ENCODE measurements around the gene TCOF1. TPM values are rescaled to one million over a fixed set of nuclear protein-coding genes. Genes with fewer than 3 reads are reported as not detected.
"Not testable (repeated sequence)": the region's sequence is repeated elsewhere in the genome, so short reads cannot be mapped to it uniquely, and the experiment has no call there.

The TCOF1 gene
- total RNA-seq, 2 donors from 2014 or later = 17.5 to 18.1 TPM

DNA sequence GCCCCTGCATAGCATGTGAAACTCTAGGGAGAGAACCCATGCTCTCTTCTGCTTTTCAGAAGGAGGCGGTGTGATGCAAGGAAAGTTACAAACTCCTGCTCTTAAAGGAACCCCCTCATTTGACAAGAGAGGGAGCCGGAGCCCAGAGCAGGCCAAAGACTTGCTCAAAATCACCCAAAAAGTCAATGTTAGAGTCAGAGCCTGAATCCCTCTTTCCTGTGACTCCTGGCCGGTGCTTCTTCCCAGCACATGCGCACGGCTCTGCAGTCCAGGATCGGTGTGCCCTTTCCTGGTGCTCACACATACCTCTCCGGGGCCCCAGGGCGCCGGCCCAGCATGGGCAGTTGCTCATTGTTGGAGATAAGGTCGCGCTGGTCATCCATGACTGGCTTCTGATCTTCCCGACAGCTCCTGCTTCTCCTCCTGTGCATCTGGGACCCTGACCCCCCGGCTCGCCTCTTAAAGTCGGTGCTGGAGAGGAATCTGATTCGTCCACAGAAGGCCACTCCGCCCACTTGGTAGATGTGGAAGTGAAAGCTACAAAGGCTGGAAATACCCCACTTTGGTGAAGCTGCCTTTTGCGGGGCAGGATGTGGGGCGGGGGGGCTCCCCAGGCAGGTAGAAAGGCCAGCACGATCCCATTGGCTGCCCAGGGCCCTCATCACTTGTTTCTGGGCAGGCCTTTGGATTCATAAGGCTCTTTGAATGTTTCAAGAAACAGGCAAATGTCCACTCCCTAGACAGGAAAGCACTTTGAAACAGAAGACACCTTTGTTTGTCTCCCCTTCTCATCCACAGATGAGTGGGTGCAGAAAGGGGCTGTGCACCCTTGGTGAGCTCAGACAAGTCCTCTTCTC is 55.0 kb downstream of the TCOF1 start, which contains the start of gene CD74:
Gene CD74, minus strand, starts transcription at position 592 of the 857 bp plus-strand sequence. Its CDS starts 161 bp downstream, at position 431.
- H3K4me1 ChIP-seq = peaks cover 0 to 31% of the 10 kb centered on the region in 2 donors
- peak; percentile 86 for DNase-seq (ENCODE audit: low spot score)
- TF ChIP-seq, protein P1, sequence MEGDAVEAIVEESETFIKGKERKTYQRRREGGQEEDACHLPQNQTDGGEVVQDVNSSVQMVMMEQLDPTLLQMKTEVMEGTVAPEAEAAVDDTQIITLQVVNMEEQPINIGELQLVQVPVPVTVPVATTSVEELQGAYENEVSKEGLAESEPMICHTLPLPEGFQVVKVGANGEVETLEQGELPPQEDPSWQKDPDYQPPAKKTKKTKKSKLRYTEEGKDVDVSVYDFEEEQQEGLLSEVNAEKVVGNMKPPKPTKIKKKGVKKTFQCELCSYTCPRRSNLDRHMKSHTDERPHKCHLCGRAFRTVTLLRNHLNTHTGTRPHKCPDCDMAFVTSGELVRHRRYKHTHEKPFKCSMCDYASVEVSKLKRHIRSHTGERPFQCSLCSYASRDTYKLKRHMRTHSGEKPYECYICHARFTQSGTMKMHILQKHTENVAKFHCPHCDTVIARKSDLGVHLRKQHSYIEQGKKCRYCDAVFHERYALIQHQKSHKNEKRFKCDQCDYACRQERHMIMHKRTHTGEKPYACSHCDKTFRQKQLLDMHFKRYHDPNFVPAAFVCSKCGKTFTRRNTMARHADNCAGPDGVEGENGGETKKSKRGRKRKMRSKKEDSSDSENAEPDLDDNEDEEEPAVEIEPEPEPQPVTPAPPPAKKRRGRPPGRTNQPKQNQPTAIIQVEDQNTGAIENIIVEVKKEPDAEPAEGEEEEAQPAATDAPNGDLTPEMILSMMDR (IDR thresholded peaks at IDR 0.05) = no peak

DNA sequence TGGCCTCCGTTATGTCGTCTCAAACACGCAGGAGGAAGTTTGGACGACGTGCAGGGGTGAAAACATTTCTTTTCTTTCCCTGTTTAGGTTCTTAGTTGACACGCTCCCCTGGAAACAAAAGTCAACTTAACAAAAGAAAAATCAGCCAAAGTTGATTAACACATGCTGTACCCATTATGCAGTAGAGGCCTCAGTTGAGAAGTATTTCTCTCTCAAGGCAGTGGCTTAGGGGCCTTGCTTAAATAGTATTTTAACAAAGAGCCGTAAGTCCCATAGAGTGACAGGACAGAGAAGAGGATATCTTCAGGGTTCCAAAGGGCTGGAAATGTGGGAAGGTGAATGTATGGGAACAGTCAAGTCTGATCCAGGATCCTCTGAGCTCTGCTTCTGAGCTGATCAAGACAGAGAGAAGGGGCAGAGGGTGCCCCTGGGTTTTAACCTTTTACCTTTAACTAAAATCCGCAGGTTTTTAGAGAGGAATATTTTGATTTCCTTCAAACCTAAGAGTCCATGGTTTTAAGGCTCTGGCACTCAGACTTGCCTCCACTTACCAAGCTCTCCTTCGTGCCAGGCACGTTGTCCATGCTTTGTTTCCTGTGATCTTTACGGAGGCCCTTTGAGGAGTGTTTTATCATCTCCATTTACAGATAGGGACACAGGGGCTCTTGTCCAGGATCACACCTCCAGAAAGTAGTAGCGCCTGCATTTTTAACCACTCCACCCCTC is 55.8 kb downstream of the TCOF1 start:
- DNase-seq (ENCODE audit: low spot score) = no peak
- Histone ChIP-seq H3K27ac (peak overlapping the region; percentile 80 to 84), H3K9me3 (no peaks in the 10 kb centered on the region), H3K4me1 (peaks cover 0 to 28% of the 10 kb centered on the region in 2 donors), H3K27me3 (no peaks in the 10 kb centered on the region), H3K36me3 (no peaks in the 10 kb centered on the region), H3K4me3 (peak overlapping the region; percentile 39 to 50)
- TF ChIP-seq, protein P1 (IDR thresholded peaks at IDR 0.05) = no peak

More for the DNA sequence above, 55.0 kb downstream of the TCOF1 start, which contains the start of gene CD74:
- H3K27me3 ChIP-seq = no peaks in the 10 kb centered on the region
- no peaks in the 10 kb centered on the region for H3K9me3 ChIP-seq
- no peaks in the 10 kb centered on the region for H3K36me3 ChIP-seq
- H3K27ac ChIP-seq = peak within 1 kb of the TSS; percentile 80 to 84
- peak within 1 kb of the TSS; percentile 39 to 50 for H3K4me3 ChIP-seq

DNA sequence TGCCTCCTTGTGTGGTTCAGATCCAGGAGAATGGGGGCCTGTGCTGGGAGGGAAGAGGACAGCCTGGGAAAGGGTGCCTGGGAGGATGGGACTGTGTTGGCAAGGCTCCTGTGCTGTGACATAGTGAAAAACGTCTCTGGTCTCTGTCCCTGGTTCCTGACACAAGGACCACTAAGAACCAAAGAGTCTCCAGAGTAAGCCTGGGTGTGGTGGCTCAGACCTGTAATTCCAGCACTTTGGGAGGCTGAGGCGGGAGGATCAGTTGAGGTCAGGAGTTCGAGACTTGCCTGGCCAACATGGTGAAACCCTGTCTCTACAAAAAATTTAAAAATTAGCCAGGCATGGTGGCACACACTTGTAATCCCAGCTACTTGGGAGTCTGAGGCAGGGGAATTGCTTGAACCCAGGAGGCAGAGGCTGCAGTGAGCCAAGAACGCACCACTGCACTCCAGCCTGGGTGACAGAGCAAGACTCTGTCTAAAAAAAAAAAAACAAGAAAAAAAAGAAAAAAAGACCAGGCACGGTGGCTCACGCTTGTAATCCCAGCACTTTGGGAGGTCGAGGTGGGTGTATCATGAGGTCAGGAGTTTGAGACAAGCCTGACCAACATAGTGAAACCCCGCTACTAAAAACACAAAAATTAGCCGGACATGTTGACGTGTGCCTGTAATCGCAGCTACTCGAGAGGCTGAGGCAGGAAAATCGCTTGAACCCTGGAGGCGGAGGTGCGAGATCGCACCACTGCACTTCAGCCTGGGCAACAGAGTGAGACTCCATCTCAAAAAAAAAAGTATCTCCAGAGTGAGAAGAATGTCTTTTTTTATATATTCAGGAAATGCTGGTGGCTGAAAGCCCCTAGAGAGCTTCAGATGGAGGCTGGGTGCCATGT is 56.6 kb downstream of the TCOF1 start:
- peak overlapping the region; percentile 80 to 84 for H3K27ac ChIP-seq
- not testable (repeated sequence) for H3K27me3 ChIP-seq; H3K9me3 ChIP-seq; DNase-seq (ENCODE audit: low spot score); H3K36me3 ChIP-seq; H3K4me3 ChIP-seq
- H3K4me1 ChIP-seq = peaks cover 0 to 20% of the 10 kb centered on the region in 2 donors

DNA sequence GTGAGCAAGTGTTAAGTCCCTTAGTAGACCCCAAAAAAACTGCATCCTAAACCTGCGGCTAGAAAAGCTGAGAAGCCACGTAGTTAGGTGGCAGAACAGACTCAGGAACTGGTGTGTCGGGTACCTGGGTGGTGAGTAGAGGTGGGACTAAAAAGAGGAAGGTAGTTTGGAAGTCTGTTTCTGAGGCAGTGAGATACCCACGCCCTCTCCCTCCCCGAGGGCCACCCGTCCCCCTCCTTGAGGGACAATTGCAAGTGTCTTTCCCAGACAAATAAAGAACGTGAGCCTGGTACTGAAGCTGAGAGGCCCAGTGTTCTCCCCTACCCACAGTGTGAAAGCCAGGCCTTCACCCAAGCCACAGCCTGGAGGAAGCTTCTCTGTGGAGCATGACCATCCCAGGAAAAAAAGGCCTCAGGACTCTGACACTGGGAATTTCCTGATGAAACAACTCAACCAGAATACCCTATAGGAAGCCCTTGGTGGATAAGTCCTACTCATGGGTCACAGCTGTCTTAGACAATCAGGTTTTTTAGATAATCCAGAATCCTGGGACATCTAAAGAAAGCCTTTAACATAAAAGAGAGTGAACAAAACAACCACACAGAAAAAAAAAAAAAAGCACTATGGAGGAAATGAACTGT is 62.3 kb downstream of the TCOF1 start:
- Histone ChIP-seq H3K36me3 (no peaks in the 10 kb centered on the region), H3K27ac (no peak overlapping the region), H3K27me3 (no peaks in the 10 kb centered on the region), H3K4me1 (no peaks in the 10 kb centered on the region), H3K4me3 (no peak overlapping the region), H3K9me3 (no peaks in the 10 kb centered on the region)
- no peak for DNase-seq (ENCODE audit: low spot score)
- TF ChIP-seq, protein P1 (IDR thresholded peaks at IDR 0.05) = no peak

DNA sequence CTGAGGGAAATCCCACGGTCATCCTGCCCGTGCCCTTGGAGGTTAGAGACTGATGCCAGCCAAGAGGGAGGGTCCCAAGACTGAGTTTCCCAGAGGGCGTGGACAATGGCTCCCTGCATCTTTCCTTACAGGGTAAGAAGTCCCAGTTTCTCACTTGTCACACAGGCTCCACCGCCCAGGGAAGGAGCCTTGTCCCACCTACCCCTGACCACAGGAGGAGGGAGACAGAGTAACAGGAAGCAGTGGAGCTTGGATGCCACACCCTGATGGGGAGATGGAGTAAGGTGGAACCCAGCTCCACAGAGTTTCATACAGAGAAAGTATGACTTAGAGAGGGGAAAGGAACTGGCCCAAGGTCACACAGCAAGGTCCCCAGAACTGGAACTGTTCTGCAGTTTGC is 64.6 kb downstream of the TCOF1 start:
- Histone ChIP-seq H3K36me3 (no peaks in the 10 kb centered on the region), H3K27ac (no peak overlapping the region), H3K4me1 (no peaks in the 10 kb centered on the region), H3K4me3 (no peak overlapping the region), H3K9me3 (no peaks in the 10 kb centered on the region), H3K27me3 (no peaks in the 10 kb centered on the region)
- DNase-seq (ENCODE audit: low spot score) = no peak
- TF ChIP-seq, protein P1 (IDR thresholded peaks at IDR 0.05) = no peak

Measured in right atrium auricular region (tissue), 2 donors.